ENCODE data around the gene DKK3.

DKK3 gene

DNA sequence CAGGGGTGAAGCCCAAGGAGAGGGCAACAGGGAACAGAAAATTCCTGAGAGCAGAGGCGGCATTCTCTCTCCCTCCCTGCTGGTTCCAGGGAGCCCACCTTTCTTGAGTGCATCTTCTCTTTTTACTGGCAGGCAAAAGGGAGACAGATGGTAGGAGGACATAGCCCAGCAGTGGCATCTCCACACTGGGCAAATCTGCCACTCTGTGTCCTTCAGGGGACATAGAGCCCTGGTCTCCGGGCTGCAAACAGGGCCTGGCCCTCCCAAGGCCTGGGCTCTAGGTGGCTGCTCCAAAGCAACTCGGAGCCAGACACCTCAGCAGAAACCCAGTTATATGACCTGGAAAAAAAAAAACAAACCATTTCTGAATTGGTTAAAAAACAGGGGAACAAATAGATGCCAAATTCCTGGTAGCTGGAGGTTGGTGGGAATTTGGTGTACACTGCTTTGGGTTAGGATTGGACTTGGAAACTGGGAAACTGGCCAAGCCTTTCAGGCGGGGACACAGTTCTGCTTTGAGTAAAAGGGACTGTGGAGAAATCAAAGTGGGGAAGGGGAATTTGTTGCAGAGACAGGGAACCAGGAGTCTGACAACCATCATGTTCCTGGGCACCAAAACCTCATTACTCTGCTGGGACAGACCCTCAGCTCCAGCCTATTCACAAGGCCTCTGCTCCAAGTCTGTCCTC, 23.6 kb upstream of the DKK3 start:
- in situ Hi-C loops (cut with MboI; ENCODE audit: low sequenced_read_pairs) = loop anchor here (25.0 kb wide), 1 partner anchor 95 kb away; no protein-coding TSS in a partner anchor

GRCh38 chr11:12029738-12030363, 21.4 kb upstream of the DKK3 start:
- in situ Hi-C loops (cut with MboI; ENCODE audit: low sequenced_read_pairs) = loop anchor here (25.0 kb wide), 1 partner anchor 93 kb away; no protein-coding TSS in a partner anchor

DNA sequence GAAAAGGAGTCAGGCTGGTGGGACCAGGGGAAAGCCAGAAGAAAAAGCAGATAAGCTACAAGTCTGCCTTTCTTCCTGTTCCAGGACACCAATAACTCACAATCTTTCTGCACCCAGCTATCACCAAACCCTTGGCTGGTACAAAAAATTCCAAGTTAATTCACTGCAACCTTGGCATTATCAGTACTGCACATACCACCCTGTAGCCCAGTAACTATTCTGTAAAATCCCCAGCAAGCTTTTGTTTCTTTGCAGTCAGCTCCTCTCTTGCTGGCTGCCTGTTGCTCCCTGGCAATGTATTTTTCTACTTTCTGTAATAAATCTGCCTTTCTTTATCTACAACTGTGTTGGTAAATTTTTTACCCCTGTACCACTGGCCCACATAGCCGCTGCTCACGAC, 20.7 kb upstream of the DKK3 start:
- in situ Hi-C loops (cut with MboI; ENCODE audit: low sequenced_read_pairs) = loop anchor here (25.0 kb wide), 1 partner anchor 92 kb away; no protein-coding TSS in a partner anchor

GRCh38 chr11:12028303-12028702, 19.9 kb upstream of the DKK3 start:
- in situ Hi-C loops (cut with MboI; ENCODE audit: low sequenced_read_pairs) = loop anchor here (25.0 kb wide), 1 partner anchor 91 kb away; no protein-coding TSS in a partner anchor

DNA sequence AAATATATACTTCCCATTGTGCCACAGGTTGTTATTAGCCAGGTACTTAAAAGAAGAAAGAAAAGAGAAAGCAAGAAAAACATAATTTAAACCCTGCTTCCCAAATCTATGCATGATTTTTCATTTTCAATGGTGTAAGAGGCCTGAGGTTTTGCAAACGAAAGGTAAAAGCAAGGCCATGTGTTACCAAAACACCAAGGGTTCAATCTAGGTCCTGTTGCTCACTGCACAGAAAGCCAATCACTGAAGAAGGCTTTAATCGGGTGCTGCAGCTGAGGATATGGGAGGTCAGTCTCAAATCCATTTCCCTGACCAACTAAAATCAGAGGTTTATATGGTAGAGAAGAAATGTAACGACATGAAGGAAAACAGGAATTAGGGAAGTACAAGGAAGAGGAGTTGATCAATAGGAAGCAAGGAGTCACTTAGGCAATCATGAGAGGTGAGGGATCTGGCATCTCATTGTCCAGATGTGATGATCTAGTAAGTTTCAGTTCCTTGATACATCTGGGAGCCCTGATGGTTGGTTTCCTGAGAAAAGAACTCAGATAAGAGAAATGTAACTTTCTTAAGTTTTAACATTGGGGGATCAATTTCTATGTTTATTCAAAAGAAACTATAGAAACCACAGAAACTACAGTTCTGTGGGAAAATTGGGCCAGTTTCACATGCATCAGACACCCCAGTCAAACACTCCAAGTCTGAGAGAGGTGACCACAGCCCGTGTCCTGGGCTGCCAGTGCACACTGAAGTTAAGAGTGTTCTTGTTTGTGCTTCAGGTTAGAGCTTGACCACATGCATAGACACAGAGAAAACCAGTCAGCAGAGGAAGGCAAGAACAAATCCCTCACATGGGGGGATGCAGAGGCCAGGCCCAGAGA, 18.1 kb upstream of the DKK3 start:
- in situ Hi-C loops (cut with MboI; ENCODE audit: low sequenced_read_pairs) = loop anchor here (25.0 kb wide), 1 partner anchor 89 kb away; no protein-coding TSS in a partner anchor

GRCh38 chr11:12024254-12024926, 16.0 kb upstream of the DKK3 start:
- in situ Hi-C loops (cut with MboI; ENCODE audit: low sequenced_read_pairs) = no loop called here

GRCh38 chr11:12023015-12023414, 14.6 kb upstream of the DKK3 start:
- in situ Hi-C loops (cut with MboI; ENCODE audit: low sequenced_read_pairs) = no loop called here

- in situ Hi-C loops (cut with MboI; ENCODE audit: low sequenced_read_pairs) = no loop called here
Measured at GRCh38 chr11:12020546-12020945, 12.1 kb upstream of the DKK3 start.

- in situ Hi-C loops (cut with MboI; ENCODE audit: low sequenced_read_pairs) = no loop called here
Measured at GRCh38 chr11:12019866-12020416, 11.5 kb upstream of the DKK3 start.

DNA sequence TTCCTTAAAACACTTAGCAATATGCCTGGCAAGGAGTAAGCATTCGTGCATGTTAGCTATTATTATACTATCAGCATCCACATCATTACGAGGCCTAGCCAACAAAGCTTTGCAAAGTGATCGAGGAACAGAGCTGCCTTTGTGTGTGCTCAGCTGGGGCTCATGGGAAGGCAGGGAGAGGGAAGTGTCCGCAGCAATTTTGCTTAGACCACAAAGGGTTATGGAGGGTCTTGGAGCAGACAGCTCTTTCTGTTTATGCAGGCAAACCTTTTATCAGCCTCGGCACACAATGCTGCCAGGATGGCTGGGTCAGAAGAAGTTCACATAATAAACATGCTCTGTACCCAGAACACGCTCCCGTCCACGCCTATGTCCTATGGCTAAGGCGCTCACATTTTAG, 10.9 kb upstream of the DKK3 start:
- in situ Hi-C loops (cut with MboI; ENCODE audit: low sequenced_read_pairs) = no loop called here

DNA sequence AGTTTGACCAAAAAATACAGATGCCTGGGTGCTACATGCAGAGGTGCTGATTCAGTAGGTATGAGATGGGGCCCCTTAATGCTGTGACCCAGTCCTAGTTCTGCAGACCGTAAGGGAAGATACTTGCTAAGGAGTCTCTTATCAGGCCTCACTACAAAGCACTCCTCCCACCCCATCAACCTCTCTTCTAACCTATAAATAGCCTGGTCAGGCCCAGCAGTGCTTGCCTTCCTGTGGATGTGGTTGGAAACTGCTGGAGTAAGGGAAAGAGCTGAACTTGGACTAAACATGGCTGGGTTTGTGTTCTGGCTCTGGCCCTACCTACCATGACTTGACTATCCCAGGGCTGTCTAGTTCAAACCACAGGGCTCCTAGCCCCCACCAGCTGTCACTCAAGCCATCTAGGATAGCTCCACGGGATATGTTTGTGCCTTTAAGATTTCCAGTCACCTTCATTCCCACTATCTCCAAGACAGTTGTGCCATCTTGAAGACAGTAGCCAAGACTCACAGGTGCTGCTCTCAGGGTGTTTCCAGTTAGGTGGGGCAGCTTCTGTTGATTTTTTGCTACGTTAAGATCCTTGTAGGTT, 9.5 kb upstream of the DKK3 start:
- in situ Hi-C loops (cut with MboI; ENCODE audit: low sequenced_read_pairs) = no loop called here

- in situ Hi-C loops (cut with MboI; ENCODE audit: low sequenced_read_pairs) = no loop called here
Measured at GRCh38 chr11:12017243-12017678, 8.8 kb upstream of the DKK3 start.

DNA sequence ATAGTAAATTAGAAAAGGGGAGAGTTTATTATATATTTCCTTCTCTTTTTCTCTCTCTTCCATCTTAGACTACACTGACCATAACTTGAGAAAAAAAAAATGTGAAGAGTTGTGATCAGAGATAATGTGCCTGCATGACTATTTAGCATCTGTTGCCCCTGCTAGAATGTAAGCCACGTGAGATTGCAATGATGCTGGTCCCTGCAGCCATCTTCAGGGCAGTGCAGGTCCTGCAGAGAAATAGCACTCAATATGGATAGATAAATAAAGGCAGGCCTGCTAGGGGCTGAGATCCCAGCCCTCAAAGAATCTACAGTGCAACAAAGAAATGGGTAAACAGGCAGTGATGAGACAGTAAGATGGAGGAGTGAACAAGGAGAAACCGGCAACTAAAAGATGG, 7.8 kb upstream of the DKK3 start:
- in situ Hi-C loops (cut with MboI; ENCODE audit: low sequenced_read_pairs) = no loop called here

- in situ Hi-C loops (cut with MboI; ENCODE audit: low sequenced_read_pairs) = no loop called here
Measured at GRCh38 chr11:12015486-12015885, 7.1 kb upstream of the DKK3 start.

GRCh38 chr11:12013781-12014180, 5.4 kb upstream of the DKK3 start:
- in situ Hi-C loops (cut with MboI; ENCODE audit: low sequenced_read_pairs) = no loop called here

DNA sequence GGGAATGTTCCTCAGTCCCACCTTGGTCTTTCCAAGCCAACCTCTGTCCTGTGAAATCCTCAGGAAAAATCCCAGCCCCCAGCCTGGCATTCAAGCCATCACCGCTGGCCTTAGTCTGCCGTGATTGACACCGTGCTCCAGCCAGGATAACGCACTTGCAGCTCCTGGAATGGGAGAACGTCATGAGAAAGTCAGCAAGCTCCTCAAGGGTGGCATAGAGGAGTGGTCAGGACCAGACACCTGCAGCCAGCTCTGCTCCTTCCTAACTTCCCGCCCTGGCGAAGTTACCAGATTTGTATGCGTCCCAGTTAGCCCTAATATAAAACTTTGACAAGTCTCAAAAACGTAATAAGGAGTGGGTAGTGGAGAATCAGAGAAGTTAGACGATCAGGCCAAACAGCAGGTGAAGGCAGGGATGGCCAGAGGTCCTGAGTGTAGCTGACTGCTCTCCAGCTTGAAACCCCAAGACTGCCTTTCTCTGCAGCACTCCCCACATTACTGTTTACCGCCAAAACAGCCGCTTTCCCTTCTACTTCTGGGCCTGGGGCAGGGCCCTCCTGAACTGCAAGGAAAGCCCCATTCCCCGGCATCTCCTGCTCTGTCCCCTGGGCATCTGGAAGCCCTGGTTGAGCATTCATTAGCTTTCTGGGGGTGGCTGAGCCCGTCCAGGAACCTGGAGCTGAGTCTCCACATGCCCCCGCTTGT, 1.3 kb upstream of the DKK3 start:
- in situ Hi-C loops (cut with MboI; ENCODE audit: low sequenced_read_pairs) = no loop called here

DNA sequence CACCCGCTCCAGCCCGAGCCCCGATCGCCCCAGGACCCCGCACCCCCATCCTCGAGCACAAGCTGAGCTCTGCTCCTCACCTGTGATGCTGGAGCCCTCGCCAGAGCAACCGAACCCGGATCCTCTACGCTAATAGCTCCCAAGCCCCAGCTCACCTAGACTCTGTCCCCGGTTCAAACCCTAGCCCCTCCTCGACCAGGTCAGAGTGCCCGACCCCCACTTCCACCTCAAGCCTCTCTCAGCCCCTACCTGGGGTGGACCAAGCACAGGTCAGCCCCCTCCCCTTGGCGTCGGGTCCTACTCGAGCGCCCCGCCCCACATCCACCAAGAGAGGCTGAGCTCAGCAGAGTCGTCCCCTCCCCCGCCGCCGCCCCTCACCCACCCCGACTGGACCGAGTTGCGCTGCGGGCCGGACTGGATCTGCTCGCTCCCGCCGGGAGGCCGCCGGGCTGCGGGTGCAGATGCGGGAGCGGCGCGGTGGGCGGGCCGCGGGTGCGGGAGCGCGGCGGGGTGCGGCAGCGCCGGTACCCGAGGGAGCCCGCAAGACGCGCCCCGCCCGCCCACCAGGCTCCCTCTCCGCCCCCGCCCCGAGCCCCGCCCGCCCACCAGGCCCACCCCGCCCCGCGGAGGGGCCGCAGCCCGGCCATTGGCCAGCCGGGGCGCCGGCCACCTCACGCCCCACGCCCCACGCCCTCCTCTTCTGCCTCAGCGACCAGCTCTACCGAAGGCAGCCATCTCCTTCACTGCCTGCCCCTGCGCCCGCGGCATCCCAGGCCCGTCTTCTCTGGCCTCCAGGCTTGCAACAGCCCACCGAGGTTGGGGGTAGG, 577 bp upstream of the DKK3 start:
- in situ Hi-C loops (cut with MboI; ENCODE audit: low sequenced_read_pairs) = no loop called here

- in situ Hi-C loops (cut with MboI; ENCODE audit: low sequenced_read_pairs) = no loop called here
Measured at GRCh38 chr11:12007230-12007593, 1.2 kb downstream of the DKK3 start.
